Testis (tissue), 2 donors: ENCODE data around the gene GPR180.

Experiments used
- CTCF ChIP-seq, 3 experiments: fragments of 450-650 bp in 2 of 3; fragments of 200-600 bp in 1 of 3; sonication (generic) in 1 of 3; IDR thresholded peaks; one replicate each; pipeline ENCODE4 v1.5.1; 2016 to 2019; ENCODE audit warnings: antibody characterized with exemption in 3 of 3, mild to moderate bottlenecking in 2 of 3, moderate library complexity in 1 of 3
- POLR2A ChIP-seq: fragments of 450-650 bp; IDR thresholded peaks from one replicate; pipeline ENCODE4 v1.6.1; 2017; ENCODE audit warnings: antibody characterized with exemption, mild to moderate bottlenecking, moderate library complexity

GRCh38 chr13:94677799-94678198 is 76.1 kb downstream of the GPR180 start:
- TF ChIP-seq CTCF (IDR thresholded peaks at IDR 0.05), result no peak
- TF ChIP-seq POLR2A, result no peak
